ENCODE results near the gene CBX5. TPM values are rescaled to one million over a fixed set of nuclear protein-coding genes. Genes with fewer than 3 reads are reported as not detected.

Gene CBX5
- total and polyA plus RNA-seq, 9 of the 15 experiments (the other 6 are each of a cell fraction or from before 2014, with no cell fraction given), result 32.6 to 102 (median 59.2) TPM

DNA sequence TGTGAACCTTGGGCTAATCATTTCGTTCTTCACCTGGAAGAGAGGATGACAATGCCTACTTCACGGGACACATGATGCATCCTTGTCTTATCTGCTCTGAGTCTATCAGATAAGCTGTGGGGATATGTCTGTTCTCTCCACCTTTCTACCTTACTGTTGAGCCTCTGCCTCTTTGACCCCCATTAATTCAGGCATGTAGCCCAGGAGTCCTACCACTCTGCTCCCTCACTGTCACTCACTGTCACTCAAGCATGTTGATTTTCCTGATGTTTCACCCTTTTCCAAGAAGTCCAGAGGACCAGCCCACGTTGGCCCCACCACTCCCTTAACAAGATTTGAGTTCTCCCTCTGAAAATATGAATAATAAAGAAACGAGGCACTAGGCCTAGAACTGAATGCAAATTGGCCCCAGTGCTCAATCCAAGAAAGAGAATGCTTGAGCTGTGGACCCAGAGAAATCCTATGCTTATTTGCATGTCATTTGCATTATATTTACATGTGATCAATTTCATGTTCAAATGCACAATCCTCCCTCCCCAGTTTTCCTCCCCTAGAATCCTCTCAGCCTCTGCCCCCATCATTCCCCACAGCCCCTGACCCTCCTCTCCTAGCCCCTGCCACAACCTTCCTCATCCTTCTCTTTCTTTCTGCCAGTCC is 84.7 kb downstream of the CBX5 start:
- Histone ChIP-seq H3K9me3 (replicated peaks; ENCODE audit: control insufficient read depth, insufficient read depth, low read depth, low read length) (no peaks in the 10 kb centered on the region), H3K79me2 (ENCODE audit: control insufficient read depth, insufficient read depth, low read length) (no peaks in the 10 kb centered on the region), H3K36me3 (ENCODE audit: control insufficient read depth, insufficient read depth, low read length) (no peaks in the 10 kb centered on the region), H3K27me3 (ENCODE audit: control insufficient read depth in 2 of 2, insufficient read depth in 2 of 2, low read length in 2 of 2) (no peaks in the 10 kb centered on the region), H3K9ac (ENCODE audit: insufficient read depth in 1 of 2, low read depth in 2 of 2, low read length in 2 of 2) (peak overlapping the region in 1 of 2 experiments; percentile 84; a peak in 2 of 4 replicates), H3K9me1 (ENCODE audit: control insufficient read depth, insufficient read depth, low read length) (no peaks in the 10 kb centered on the region), H3K4me2 (ENCODE audit: insufficient read depth, low read length) (0 out of 2 replicates have a peak overlapping the region, but pooled peaks have one; percentile 51), H3K4me3 (no peak overlapping the region), H4K20me1 (replicated peaks; ENCODE audit: control insufficient read depth, insufficient read depth, low read length) (no peaks in the 10 kb centered on the region), H2AFZ (ENCODE audit: low read depth, low read length) (0 out of 2 replicates have a peak overlapping the region, but pooled peaks have one; percentile 32), H3K27ac (ENCODE audit: extremely low read depth, low read depth, low read length) (no peak overlapping the region), H3K4me1 (replicated peaks in 1 of 2; ENCODE audit: control insufficient read depth in 2 of 2, insufficient read depth in 2 of 2, low read length in 2 of 2) (peaks cover 33 to 39% of the 10 kb centered on the region in 2 experiments)
- in situ Hi-C loops (cut with MboI), result loop anchor here (10.0 kb wide), 1 partner anchor 170 kb away; the partner anchor contains the start of gene HOXC6
- ChIA-PET CTCF (ENCODE audit: low intra/inter-chr PET ratio) (no interaction called here), POLR2A (interaction anchor here (0.6 to 1.9 kb wide), 8 partner anchors 8 to 457 kb away, joined by 3 to 7 read pairs (median 4); no protein-coding TSS in a partner anchor)
- ATAC-seq (no peak), DNase-seq (ENCODE audit: extremely low read depth in 1 of 4, low spot score in 3 of 4) (no peak), FAIRE-seq (no peak)
- 1% methylated on average over 4 of the region's 4 CpGs for WGBS (ENCODE audit: insufficient coverage, low coverage, missing lambda C conversion rate)
- BruUV-seq (replicated peaks), result no TSS peak
- intact Hi-C loops (cut with micrococcal nuclease), result no loop called here
- no peak for TF ChIP-seq ZNF263 (CRISPR knock-in tag; IDR thresholded peaks at IDR 0.05; ENCODE audit: borderline replicate concordance)
- TF ChIP-seq ZNF77 (CRISPR knock-in tag; IDR thresholded peaks at IDR 0.05), result no peak
- TF ChIP-seq, protein P1, sequence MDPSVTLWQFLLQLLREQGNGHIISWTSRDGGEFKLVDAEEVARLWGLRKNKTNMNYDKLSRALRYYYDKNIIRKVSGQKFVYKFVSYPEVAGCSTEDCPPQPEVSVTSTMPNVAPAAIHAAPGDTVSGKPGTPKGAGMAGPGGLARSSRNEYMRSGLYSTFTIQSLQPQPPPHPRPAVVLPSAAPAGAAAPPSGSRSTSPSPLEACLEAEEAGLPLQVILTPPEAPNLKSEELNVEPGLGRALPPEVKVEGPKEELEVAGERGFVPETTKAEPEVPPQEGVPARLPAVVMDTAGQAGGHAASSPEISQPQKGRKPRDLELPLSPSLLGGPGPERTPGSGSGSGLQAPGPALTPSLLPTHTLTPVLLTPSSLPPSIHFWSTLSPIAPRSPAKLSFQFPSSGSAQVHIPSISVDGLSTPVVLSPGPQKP (CRISPR knock-in tag; IDR thresholded peaks at IDR 0.05), result no peak
- TF ChIP-seq ARID1B (IDR thresholded peaks at IDR 0.05), result no peak
- no peak for TF ChIP-seq HDGF (IDR thresholded peaks at IDR 0.05)
- TF ChIP-seq ZNF24 (IDR thresholded peaks at IDR 0.05), result no peak
- no peak for TF ChIP-seq NFATC3 (IDR thresholded peaks at IDR 0.05)
- TF ChIP-seq, protein P2, sequence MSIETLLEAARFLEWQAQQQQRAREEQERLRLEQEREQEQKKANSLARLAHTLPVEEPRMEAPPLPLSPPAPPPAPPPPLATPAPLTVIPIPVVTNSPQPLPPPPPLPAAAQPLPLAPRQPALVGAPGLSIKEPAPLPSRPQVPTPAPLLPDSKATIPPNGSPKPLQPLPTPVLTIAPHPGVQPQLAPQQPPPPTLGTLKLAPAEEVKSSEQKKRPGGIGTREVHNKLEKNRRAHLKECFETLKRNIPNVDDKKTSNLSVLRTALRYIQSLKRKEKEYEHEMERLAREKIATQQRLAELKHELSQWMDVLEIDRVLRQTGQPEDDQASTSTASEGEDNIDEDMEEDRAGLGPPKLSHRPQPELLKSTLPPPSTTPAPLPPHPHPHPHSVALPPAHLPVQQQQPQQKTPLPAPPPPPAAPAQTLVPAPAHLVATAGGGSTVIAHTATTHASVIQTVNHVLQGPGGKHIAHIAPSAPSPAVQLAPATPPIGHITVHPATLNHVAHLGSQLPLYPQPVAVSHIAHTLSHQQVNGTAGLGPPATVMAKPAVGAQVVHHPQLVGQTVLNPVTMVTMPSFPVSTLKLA (conservative IDR thresholded peaks at IDR 0.05), result no peak
- 0 out of 2 replicates have a peak, but pooled peaks have one; percentile 22 for TF ChIP-seq ZEB2 (IDR thresholded peaks at IDR 0.05)
- no peak for TF ChIP-seq ZNF12 (CRISPR knock-in tag; IDR thresholded peaks at IDR 0.05)
- no peak for TF ChIP-seq EHMT2 (IDR thresholded peaks at IDR 0.05)
- TF ChIP-seq EWSR1 (IDR thresholded peaks at IDR 0.05; ENCODE audit: borderline replicate concordance, low read depth, partially characterized antibody), result no peak
- TF ChIP-seq ZNF316 (IDR thresholded peaks at IDR 0.05), result no peak
- no peak for TF ChIP-seq SRSF9 (IDR thresholded peaks at IDR 0.05; ENCODE audit: borderline replicate concordance, low read depth, low read length)
- TF ChIP-seq POLR2AphosphoS2 (IDR thresholded peaks at IDR 0.05; ENCODE audit: low read length), result no peak
- no peak for TF ChIP-seq U2AF2 (optimal IDR thresholded peaks at IDR 0.05; ENCODE audit: low read depth, low read length)
- TF ChIP-seq, protein P3, sequence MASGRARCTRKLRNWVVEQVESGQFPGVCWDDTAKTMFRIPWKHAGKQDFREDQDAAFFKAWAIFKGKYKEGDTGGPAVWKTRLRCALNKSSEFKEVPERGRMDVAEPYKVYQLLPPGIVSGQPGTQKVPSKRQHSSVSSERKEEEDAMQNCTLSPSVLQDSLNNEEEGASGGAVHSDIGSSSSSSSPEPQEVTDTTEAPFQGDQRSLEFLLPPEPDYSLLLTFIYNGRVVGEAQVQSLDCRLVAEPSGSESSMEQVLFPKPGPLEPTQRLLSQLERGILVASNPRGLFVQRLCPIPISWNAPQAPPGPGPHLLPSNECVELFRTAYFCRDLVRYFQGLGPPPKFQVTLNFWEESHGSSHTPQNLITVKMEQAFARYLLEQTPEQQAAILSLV (tag; IDR thresholded peaks at IDR 0.05), result no peak
- no peak for TF ChIP-seq HEY1 (CRISPR knock-in tag; IDR thresholded peaks at IDR 0.05; ENCODE audit: borderline replicate concordance)
- no peak for TF ChIP-seq RHOXF2B (CRISPR knock-in tag; conservative IDR thresholded peaks at IDR 0.05)
- no peak for TF ChIP-seq NR2C2 (CRISPR knock-in tag; IDR thresholded peaks at IDR 0.05)
- TF ChIP-seq NR2C2 (tag; IDR thresholded peaks at IDR 0.05), result no peak
- TF ChIP-seq DMBX1 (CRISPR knock-in tag; IDR thresholded peaks at IDR 0.05; ENCODE audit: borderline replicate concordance), result no peak
- no peak for TF ChIP-seq POLR3G (IDR thresholded peaks at IDR 0.05; ENCODE audit: extremely low read depth, insufficient read length, insufficient replicate concordance)
